Uterus (tissue), 4 donors: ENCODE measurements around the gene CCNE1. TPM values are rescaled to one million over a fixed set of nuclear protein-coding genes. Genes with fewer than 3 reads are reported as not detected.

Experiments
- DNase-seq, 2 donors: peaks; one replicate each; pipeline ENCODE4 v3.0.0-alpha.2; 2019 to 2020
- H3K27ac ChIP-seq, 2 donors: fragments of 200-600 bp; sonication (generic); 1 replicate in 1 of 2; 2 replicates in 1 of 2; pipeline ENCODE4 v1.5.1; 2016 to 2018
- H3K27me3 ChIP-seq, 2 donors: fragments of 200-600 bp; sonication (generic); one replicate each; pipeline ENCODE4 v1.5.1; 2018 to 2019; ENCODE audit warnings: control low read depth in 1 of 2
- H3K36me3 ChIP-seq, 2 donors: fragments of 200-600 bp; sonication (generic); one replicate each; pipeline ENCODE4 v1.5.1; 2019; ENCODE audit warnings: control low read depth in 1 of 2
- H3K4me1 ChIP-seq, 2 donors: fragments of 200-600 bp; sonication (generic); one replicate each; pipeline ENCODE4 v1.5.1; 2018 to 2019; ENCODE audit warnings: control low read depth in 1 of 2
- H3K4me3 ChIP-seq, 2 donors: fragments of 200-600 bp; sonication (generic); 1 replicate in 1 of 2; 2 replicates in 1 of 2; pipeline ENCODE4 v1.5.1; 2018 to 2019; ENCODE audit warnings: mild to moderate bottlenecking in 1 of 2
- H3K9me3 ChIP-seq, 2 donors: fragments of 200-600 bp; sonication (generic); one replicate each; pipeline ENCODE4 v1.5.1; 2019; ENCODE audit warnings: control low read depth in 1 of 2
- CTCF ChIP-seq, 4 experiments: fragments of 200-600 bp in 2 of 4; fragments of 450-650 bp in 2 of 4; sonication (generic) in 2 of 4; IDR thresholded peaks; one replicate each; pipeline ENCODE4 v1.5.1; 2016 to 2019; ENCODE audit warnings: antibody characterized with exemption in 4 of 4, mild to moderate bottlenecking in 2 of 4, moderate library complexity in 1 of 4
- POLR2A ChIP-seq, 2 donors: fragments of 450-650 bp; IDR thresholded peaks; one replicate each; pipeline ENCODE4 v1.6.1; 2016; ENCODE audit warnings: antibody characterized with exemption in 2 of 2, mild to moderate bottlenecking in 1 of 2, moderate library complexity in 1 of 2
- intact Hi-C: fragments of 100-400 bp; cut with DNase I; formaldehyde crosslinking; loops from one replicate; pipeline ENCODE4 v1.15.1; 2023; ENCODE audit warnings: low total_unique reads
- total RNA-seq, 4 donors: library from RNA; depleted of rRNA in 3 of 4; stranded (reverse); fragments of >200 nt in 3 of 4; gene quantifications; one replicate each; pipeline versions ENCODE4 v1.1.0 to v1.2.4, GENCODE V29; 2014 to 2023
- donor health status: DM: yes; HTN: yes; CAD: no.

The CCNE1 gene
- total RNA-seq, 4 donors from 2014 or later = 0.70 to 5.5 TPM; not detected in 2

- no peaks in the 10 kb centered on the region for H3K36me3 ChIP-seq
- intact Hi-C loops = no loop called here
- no peak overlapping the region for H3K4me3 ChIP-seq
- TF ChIP-seq POLR2A (IDR thresholded peaks at IDR 0.05) (no peak), CTCF (IDR thresholded peaks at IDR 0.05) (no peak)
- no peak overlapping the region for H3K27ac ChIP-seq
- DNase-seq = no peak
- no peaks in the 10 kb centered on the region for H3K27me3 ChIP-seq
- H3K4me1 ChIP-seq = no peaks in the 10 kb centered on the region
- H3K9me3 ChIP-seq = no peaks in the 10 kb centered on the region
Measured at GRCh38 chr19:29850482-29850881, 38.7 kb downstream of the CCNE1 start.

GRCh38 chr19:29851769-29852521, 40.2 kb downstream of the CCNE1 start:
- H3K27ac ChIP-seq = no peak overlapping the region
- no peaks in the 10 kb centered on the region for H3K36me3 ChIP-seq
- H3K4me3 ChIP-seq = no peak overlapping the region
- no peaks in the 10 kb centered on the region for H3K4me1 ChIP-seq
- DNase-seq = no peak
- no peak for TF ChIP-seq CTCF (IDR thresholded peaks at IDR 0.05)
- no peak for TF ChIP-seq POLR2A (IDR thresholded peaks at IDR 0.05)
- no peaks in the 10 kb centered on the region for H3K27me3 ChIP-seq
- intact Hi-C loops = no loop called here
- no peaks in the 10 kb centered on the region for H3K9me3 ChIP-seq

GRCh38 chr19:29854033-29854432, 42.2 kb downstream of the CCNE1 start:
- no peak overlapping the region for H3K27ac ChIP-seq
- intact Hi-C loops = no loop called here
- no peak for TF ChIP-seq CTCF (IDR thresholded peaks at IDR 0.05)
- H3K36me3 ChIP-seq = no peaks in the 10 kb centered on the region
- peaks cover 0 to 4% of the 10 kb centered on the region in 2 donors for H3K27me3 ChIP-seq
- H3K4me3 ChIP-seq = no peak overlapping the region
- H3K9me3 ChIP-seq = no peaks in the 10 kb centered on the region
- no peaks in the 10 kb centered on the region for H3K4me1 ChIP-seq
- DNase-seq = no peak

- TF ChIP-seq POLR2A (IDR thresholded peaks at IDR 0.05) = no peak
- no peaks in the 10 kb centered on the region for H3K4me1 ChIP-seq
- no peaks in the 10 kb centered on the region for H3K9me3 ChIP-seq
- H3K4me3 ChIP-seq = no peak overlapping the region
- H3K36me3 ChIP-seq = no peaks in the 10 kb centered on the region
- intact Hi-C loops = no loop called here
- H3K27me3 ChIP-seq = peaks cover 0 to 4% of the 10 kb centered on the region in 2 donors
- no peak for DNase-seq
- no peak overlapping the region for H3K27ac ChIP-seq
Measured at GRCh38 chr19:29855087-29855486, 43.3 kb downstream of the CCNE1 start.

GRCh38 chr19:29855741-29856500, 44.1 kb downstream of the CCNE1 start:
- Histone ChIP-seq H3K4me1 (no peaks in the 10 kb centered on the region), H3K27ac (no peak overlapping the region), H3K4me3 (no peak overlapping the region), H3K36me3 (no peaks in the 10 kb centered on the region), H3K9me3 (no peaks in the 10 kb centered on the region), H3K27me3 (peaks cover 0 to 4% of the 10 kb centered on the region in 2 donors)
- intact Hi-C loops = no loop called here
- DNase-seq = no peak
- TF ChIP-seq CTCF (IDR thresholded peaks at IDR 0.05) (no peak), POLR2A (IDR thresholded peaks at IDR 0.05) (no peak)
